NCI-H82 treated with DMSO at 0.1 percent for 48 hours (cell line): ENCODE data around the gene COL20A1.

Experiments used
- DNase-seq: peaks from one replicate; lab custom pipeline; 2025; ENCODE audit not compliant: unreplicated experiment; lab: John Stamatoyannopoulos, UW

The COL20A1 gene

DNA sequence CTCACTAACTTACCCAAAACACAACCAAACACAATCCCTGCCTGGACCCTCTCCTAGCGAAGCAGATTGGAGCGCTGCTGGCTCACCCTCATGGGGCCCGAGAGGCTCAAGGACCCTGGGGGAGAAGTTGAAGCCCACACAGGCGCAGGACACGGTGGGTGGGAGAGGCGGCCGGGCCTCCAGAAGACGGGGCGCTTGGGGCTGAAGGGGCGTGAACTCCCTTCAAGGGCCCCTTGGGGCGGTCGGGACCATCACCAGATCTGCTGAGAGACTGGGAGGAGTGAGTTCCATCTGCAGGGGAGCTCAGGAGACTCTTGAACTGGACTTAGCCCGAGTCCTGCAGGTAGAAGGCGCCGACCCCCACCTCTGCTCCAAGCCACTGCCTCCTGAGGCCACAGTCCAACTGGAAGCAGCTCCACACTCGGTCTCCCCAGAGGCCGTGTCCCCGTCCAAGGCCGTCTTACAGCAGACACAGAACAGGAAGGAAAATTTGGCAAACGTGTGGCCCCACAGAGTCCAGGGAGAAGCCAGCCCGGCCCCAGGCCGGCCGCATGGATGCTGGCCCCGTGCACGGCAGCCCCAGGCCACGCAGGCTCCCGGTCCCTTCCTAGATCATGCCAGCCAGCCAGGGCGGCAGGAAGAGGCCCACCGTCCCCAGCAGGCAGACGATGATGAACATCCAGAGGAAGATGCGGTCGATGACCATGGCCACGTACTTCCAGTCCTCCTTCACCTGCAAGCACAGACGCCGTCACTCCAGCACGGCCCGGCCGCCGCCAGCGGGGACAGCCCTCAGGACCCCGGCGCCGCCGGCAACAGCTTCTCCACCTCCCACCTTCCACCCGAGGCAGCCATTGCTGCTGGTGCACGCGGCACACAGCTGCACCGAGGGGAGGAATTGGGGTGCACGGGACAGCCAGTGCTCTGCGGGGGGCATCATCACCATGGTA lies 53.4 kb downstream of the COL20A1 start:
- no peak for DNase-seq

DNA sequence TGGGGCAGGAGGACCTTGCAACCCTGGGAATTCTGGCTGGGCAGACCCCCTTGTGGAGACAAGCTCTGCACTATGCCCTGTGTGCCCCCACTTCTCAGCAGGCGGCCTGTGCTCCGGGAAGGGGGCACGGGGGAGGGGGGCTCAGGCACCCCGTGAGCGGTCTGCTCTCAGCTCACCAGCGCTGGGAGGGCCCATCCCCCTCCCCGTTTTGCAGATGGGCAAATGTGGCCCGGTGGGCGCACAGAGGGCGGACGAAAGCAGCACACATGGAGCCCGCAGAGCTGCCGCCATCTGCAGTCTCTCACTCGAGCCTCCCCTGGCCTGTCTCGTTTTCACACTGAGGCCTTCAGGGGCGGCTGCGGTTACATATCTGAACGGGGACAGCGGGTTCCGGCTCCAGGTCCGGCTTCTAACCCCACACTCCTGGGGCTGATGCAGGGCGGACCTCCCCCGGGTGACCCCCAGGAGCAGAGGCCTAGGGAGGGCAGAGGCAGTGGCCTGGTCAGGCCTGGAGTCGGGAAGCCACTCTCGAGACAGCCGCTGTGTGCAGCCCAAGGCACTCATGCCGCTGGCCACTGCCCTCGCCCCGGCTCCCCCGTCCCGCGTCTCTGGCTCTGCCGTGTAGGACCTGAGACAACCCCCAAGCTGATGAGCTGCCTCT lies 54.2 kb downstream of the COL20A1 start:
- no peak for DNase-seq

DNA sequence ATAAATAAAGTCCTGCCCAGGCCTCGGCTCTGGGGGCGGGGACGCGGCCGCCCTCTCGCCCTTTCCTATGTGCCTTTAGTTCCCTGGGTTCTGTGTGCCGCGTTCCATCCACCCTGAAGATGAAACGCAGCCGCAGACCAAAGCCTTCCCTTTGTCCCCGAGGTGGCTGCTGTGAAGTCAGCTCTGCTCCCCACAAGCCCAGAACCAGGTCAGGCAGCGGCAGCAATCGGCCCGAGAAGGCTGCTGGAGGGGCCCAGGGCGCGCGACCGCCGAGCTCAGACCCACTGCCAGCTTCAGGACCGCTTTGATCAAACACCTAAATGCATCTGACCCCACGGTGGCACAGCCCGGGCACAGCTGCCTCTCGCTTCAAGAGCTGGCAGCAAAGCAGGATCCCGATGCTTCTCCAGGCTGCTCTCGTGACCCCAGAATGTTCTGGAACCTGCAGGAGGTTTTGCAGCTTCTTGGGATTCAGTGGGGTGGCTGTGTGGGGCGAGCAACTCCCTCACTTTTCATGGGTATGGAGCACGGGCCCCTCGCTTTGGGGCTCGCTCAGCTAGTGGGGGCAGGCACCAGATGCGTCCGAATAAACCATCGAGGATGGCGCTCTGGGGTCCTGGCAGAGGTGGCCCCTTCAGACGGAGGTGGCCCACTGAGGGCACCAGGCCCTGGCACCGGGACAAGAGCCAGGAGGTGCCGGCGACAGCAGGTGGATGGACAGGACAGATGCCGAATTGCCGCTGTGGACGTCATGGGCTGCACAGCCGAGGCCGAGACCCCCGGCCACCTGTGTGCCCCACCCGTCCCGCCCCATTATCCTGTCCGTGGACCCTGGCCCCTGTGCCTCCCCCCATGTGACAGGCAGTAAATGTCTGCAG lies 55.2 kb downstream of the COL20A1 start:
- DNase-seq: no peak

DNA sequence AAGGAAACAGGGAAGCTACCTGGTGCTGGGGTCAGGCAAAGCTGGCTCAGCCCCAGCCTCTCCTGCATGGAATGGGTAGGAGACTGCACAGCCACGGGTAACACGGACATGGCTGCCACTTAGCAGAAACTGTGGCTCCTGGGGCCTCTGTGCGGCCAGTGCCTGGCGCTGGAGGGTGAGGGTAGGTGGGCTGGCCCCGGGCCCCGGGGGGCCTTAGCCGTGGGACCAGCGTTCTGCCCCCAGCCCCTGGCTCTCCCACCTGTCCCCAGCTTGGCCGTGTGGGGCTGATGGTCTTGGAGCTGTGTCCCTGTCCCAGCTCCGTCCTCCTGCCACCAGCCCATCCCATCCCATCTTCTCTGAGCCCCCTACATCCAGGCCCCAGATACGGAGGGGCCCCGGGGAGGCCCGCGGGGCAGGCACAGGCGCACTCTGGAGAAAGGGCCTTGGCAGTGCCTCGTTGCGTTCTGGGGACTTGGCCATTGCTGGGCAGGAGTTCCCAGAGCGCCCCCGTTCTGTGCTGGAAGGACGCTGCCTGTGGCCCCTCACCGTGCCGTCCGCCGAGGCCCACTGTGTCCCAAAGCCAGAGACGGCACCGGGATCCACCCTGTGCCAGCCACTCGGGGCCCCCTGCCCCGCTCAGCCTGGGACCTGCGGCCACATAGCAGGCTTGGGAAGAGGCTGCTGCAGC lies 56.0 kb downstream of the COL20A1 start:
- DNase-seq: no peak

DNA sequence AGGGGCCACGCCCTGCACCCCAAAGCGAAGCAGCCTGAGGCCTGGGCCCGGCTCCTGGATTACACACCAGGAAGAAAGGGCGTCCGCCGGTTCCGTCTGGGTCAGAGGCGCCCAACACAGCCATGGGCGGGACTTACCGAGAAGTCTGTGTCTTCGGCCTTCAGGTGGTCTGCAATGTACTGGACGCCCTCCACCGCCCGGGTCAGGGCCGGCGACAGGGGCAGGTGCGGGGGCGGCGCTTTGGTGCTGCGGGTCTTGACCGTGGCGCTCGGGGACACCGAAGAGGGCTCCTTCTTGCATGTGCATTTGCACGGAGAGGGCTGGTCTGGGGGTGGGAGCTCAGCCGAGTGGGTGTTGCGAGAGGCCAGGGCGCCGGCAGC lies 56.5 kb downstream of the COL20A1 start:
- no peak for DNase-seq

DNA sequence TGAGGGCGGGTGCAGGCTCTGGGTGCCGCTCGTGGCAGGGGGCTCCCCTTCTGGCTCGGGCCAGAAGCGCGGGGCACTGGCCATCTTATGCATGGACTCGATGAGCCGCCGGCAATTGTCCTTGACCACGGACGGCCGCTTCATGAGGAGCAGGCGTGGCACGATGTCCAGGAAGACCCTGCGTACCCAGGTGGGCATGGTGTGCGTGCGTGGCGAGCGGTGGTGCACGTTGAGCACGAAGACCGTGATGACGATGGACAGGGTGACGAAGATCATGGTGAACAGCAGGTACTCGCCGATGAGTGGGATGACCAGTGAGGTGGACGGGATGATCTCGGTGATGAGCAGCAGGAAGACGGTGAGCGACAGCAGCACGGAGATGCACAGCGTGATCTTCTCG lies 57.2 kb downstream of the COL20A1 start:
- no peak for DNase-seq

DNA sequence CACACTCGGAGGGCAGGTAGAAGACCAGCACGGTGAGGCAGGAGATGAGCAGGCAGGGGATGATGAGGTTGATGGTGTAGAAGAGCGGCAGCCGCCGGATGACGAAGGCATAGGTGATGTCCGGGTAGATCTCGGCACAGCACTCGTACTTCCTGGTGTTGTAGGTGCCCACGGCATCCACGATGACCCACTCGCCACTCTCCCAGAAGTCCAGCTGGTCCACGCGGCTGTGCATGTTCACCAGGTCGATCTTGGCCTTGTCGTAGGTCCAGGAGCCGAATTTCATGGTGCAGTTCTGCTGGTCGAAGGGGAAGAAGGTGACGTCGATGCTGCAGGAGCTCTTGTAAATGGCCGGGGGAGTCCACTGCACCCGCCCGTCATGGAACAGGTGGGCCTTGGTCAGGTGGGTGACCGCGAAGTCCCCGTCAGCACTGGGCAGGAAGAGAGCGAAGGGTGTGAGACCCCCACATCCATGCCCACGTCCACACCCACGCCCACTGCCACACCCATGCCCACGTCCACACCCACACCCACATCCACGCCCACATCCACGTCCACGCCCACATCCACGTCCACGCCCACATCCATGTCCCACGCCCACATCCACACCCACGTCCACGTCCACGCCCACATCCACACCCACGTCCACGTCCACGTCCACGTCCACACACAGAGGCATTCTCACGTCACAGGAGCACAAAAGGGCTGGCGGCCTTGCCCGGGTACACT lies 57.8 kb downstream of the COL20A1 start:
- no peak for DNase-seq

DNA sequence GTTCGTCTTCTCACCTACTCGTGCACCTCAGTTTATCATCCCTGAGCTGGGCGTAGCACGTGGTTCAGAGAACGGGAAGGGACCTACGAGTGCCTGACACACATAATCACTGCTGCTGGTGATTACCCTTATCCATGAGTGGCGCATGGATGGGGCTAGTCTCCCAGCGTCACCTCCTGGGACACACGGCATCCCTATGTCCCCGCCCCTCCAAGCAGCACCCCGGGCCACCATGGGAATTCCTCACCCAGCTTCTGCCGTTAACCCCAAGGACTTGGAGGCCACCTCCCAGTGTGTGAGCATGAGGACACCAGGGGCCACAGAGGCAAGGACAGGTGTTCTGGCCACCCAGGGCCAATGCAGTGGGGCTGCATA lies 58.3 kb downstream of the COL20A1 start:
- no peak for DNase-seq

DNA sequence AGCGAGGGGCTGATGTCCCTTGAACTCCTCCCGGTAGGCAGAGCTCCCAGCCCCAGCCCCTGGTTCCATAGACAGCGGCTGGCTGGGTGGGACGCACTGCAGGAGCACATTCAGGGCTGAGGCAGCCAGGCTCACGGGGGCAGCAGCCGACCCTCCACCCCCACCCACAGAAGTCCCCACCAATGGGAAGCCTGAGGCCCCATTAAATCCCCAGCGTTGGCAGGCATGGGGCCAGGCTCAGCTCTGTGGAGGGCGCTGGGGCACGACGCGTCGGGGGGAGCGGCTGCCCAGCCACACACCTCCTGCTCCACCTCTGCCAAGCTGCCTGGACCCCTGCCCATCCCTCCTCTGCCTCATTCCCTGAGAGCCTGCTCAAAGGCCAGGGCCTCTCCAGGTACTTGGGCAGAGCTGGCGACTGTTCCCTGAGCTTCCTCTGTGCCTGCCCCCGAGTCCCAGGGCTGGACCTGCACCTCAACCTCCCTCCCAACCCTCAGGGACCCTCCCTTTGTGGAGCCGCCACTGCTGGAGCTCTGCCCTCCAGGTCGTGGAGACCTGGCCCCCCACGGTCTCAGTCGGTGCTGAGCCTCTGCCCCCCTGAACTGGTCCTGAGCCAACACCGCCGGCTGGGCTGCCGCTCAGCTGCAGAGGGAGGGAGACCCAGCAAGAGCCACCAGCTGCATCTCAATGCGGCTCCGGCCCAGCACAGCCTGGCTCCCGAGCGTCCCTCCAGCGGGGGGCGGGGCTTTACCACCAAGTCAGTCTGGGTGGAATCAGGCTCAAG lies 59.0 kb downstream of the COL20A1 start:
- DNase-seq: no peak

DNA sequence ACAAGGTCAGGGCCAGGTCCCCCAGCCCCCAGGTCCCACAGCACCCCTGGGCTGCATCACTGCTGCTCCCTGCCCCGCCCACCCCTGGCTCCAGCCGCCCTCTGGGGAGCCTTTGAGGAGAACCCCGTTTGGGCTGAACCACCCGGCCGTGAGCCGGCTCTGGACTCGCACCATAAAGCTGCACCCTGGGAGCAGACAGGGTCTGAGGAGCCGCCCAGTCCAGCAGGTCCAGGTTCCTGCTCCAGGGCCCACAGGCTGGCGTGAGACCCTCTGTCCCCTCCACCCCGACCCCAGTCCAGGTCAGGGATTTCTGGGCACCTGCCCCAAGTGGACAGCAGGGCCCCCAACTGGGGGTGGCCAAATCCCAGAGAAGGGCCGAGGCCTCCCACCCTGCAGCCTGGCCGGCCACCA lies 59.8 kb downstream of the COL20A1 start:
- DNase-seq: no peak

DNA sequence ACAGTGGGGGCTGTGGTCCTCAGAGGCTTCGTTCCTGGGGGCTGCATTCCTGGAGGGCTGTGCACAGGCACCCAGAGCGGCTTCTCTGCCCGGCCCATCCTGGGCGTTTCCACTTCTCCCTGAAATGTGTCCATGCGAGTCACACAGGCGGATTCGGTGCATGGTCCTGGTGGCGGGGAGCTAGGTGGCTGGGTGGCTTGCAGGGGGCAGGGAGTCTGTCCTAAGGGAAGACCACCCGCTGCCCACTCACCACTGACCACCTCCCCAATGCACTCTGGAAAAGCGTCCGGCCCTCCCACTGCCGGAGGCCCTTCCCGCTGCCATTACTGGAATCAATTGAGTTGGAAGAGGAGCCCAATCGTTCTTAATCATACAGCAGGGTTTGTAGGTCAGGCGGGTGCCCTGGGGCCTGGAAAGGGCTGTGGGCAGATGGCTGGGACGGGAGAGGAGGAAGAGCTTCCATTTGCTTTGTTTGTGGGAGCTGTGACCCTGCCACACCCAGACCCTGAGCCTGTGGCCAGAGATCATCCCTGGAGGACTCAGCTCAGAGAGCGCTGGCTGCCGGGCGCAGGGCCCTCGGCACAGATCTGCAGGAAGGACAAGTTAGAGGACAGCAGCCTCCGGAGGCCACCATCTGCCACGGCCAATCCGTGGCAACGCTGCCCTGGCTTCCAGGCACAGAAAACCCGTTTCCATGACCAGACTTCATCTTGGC lies 61.8 kb downstream of the COL20A1 start:
- no peak for DNase-seq

DNA sequence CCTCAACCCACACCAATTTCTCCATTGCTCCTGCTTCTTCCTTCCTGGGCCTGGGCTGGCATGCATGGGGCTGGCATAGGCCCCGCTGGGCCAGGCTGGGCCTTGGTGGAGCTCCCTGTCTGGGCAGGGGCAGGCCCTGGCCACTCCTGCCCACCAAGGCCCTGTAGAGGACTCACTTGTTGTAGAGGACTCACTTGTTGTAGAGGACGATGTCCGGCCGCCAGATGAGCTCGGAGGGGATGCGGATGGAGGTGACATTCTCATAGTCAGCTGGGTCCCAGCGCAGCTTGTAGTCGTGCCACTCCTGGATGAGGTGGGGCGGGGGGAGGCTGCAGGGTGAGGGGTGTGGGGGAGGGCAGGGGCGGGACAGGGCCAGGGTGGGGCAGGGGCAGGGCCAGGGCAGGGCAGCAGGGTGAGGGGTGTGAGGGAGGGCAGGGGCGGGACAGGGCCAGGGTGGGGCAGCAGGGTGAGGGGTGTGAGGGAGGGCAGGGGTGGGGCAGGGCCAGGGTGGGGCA lies 62.9 kb downstream of the COL20A1 start:
- no peak for DNase-seq

DNA sequence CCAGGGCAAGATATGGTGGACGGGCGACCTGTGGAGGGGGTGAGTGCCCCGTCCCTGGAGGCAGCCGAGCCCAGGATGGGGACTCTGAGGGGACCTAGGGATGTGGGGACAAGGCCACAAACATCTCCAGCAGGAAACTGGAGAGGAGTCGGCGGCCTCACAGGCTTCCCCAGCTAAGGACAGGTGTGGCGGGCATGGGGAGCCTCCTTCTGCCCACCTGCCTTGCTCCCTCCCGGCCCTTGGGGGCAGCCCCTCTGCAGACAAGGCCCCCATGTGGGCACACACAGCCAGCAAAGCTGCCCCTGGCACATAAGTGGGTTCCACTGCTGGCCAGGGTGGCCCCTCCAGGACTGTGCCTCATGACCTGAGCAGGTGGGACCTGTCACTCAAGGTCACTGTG lies 63.5 kb downstream of the COL20A1 start:
- DNase-seq: no peak

DNA sequence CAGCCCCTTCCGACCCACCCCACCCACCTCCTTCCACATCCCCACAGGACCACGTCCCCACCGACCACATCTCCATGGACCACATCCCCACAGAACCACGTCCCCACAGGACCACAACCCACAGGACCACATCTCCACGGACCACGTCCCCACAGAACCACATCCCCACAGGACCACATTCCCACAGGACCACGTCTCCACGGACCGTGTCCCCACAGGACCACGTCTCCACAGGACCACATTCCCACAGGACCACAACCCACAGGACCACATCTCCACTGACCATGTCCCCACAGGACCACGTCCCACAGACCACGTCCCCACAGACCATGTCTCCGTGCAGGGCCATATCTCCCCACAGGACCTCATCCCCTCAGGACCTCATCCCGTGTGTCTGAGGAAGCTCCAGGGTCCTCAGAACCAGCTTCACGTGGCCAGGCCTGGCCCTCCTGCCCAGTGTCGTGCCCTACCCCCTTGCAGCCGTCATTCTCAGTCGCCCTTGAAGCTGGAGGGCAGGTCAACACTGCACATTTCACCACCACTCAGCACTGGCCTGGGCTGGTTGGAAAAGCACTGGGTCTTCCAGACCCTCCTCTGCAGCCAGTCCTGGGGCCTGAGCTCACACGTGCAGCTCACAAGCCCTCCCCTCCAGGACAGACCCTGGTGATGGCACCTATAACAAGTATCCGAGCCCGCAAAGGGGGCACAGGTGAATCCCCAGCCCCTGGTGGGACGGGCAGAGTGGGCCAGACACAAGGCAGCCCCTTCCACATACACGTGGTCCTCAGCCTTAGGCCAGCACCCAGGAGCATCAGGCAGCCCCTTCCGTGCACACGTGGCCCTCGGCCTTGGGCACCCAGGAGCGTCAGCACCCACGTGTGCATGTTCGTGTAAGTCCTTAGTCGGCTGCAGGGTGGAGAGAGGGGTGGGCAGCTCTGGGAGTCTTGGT lies 64.2 kb downstream of the COL20A1 start:
- DNase-seq: no peak

DNA sequence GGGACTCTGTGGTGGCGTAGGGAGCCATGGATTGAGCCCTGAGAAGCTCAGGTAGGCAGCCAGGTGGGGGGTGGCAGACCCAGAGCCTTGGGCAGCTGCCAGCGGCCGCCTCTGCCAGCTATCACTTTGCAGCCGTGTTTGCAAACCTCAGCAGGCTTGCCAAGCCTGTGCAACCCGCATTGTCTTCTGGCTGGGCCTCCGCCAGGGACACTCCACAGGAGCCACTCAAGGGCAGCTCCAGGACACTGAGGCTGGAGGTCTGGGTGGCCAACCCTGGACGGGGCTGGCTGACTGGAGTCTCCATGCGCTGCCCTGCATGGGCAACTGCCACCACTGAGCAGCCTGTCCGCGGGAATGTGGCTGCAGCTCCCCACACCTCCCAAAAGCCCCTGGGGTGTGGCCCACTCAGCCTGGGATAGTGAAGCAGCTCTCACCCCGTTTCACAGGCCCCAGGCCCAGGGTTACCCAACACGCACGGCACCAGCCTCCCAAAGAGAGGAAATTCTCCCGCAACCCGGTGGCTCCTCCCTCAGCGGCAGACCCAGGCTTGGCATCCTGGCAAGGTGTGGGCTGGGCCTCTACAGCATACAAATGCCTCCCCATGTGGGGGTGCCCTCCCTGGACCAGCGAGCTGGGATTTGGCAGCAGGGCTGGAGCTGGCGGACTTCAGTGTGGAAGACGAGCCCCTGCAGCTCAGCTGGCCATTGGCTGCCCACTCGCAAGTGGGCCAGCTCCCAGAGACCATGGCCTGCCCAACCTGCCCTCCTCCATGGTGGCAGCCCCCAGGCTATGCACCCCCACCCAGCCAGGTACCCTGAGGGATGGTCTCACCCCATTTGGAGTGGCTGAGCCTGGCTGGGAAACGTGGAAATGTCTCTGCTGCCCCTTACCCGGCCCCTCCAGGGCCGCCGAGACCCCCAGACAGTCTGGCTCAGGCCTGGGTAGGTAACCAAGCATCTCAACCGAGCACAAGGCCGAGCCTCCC lies 65.2 kb downstream of the COL20A1 start:
- DNase-seq: no peak

DNA sequence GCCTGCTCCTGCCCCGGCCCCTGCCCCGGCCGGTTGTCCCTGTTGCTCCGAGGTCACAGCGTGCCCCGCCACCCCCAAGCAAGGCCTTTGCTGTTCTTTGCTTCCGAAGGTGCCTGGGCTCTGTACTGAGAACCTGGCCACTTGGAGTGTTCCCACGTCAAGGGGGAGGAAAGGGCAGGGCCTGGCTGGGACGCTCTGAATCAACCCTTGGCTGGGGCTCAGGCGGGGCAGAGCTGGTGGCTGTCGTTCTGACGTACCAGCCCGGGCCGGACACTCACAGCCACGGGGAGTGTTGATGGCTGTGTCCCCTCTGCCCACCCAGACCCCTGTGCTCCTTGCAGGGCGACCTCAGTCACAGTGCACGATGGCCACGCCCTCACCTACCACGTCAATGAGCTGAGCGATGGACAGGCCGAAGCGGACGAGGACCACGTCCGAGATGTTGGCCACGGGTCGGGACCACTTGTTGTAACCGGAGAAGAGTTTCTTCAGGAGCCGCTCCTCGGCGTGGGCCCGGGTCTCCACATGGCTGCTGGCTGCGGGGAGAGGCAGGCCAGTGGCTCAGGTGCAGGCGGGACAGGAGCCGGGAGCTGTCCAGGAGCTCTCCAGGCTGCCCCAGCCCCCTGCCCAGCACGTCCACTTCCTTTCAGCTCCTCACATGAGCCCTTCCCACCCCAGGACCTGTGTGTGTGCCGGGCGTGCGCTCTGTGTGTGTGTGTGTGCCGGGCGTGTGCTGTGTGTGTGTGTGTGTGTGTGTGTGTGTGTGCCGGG lies 66.4 kb downstream of the COL20A1 start:
- DNase-seq: no peak
